Stimulated activated CD4-positive, alpha-beta T cell treated with anti-CD3 and anti-CD28 coated beads, Interleukin-2, amount 100 ng/mL, for 24 hours (primary cell): ENCODE measurements around the gene SERPINA3.

Experiments
- DNase-seq, 2 donors: peaks; one replicate each; pipeline ENCODE4 v3.0.0-alpha.2; 2020

The SERPINA3 gene

GRCh38 chr14:94659901-94660300 lies 47.7 kb downstream of the SERPINA3 start:
- DNase-seq, result no peak

DNA sequence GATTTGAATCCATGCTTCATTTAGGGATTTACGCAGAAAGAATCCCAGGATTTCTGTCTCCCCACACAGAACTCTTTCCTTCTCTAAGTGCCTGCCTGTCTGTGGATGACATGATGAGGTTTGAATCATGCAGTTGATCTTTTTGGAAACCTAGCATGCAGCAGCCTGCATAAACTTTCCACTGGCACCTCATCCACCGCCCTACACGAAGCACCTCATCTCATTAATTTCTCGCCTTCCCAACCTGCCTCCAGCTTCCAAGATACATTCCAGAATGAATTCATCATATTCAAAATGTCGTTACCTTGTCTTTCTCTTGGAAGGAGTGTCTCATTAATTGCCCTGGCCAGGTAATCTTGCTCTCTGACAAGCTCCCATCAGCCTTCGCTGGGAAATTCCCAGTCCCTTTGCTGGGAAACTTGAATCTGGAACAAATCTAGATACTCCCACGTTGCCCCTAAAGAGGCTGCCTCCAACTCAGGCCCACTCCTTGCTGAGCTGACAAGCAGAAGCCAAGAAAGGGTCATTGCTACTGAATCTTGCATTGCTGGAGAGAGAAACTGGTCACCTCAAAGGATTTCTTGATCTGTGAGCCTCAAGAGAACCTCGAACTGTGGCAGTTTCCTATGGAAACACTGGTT lies 48.2 kb downstream of the SERPINA3 start:
- no peak for DNase-seq

GRCh38 chr14:94663538-94663937 lies 51.3 kb downstream of the SERPINA3 start:
- DNase-seq, result no peak

DNA sequence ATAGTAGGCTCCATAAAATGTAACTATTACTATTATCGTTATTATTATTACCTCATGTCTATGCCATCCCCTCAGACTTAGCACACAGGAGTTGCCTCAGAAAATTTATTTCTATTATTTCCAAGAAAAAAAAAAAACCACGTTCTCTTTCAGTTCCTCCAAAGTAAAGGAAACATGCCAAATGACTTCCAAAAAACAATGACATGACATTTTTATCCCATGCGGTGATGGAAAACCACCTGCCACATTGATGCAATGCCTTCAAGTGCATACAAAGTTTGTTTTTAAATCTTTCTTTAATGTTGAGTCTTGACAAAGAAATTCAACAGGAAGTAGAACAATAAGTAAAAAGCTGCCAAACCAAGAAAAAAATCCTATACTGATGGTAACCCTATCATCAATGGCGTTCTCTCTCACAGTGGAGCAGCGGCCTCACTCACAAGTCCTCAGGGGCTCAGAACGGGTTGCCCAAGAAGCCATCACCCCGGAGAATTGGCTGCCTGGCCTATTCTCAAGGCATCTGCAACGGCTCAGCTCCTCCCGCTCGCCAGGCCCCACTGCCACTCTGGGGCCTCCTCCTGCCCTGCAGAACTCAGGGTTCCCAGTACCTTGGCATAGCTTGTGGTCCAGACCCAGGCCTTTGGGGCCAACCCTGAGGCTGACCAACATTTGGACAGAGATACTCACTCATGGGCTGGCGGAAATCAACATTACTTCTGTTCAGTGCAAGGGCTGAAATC lies 51.9 kb downstream of the SERPINA3 start:
- no peak for DNase-seq

- DNase-seq, result no peak
These were observed 52.9 kb downstream of the SERPINA3 start for GRCh38 chr14:94665121-94665520.

- DNase-seq, result no peak
These were observed 53.4 kb downstream of the SERPINA3 start for GRCh38 chr14:94665544-94665943.

- peak in 1 of 2 donors; percentile 5 for DNase-seq
These were observed 58.6 kb downstream of the SERPINA3 start for GRCh38 chr14:94670692-94671285.

- DNase-seq, result peak in 1 of 2 donors; percentile 3
These were observed 59.8 kb downstream of the SERPINA3 start for GRCh38 chr14:94671870-94672444.

- no peak for DNase-seq
These were observed 60.9 kb downstream of the SERPINA3 start for GRCh38 chr14:94673071-94673470.
